Type B pancreatic cell (in vitro differentiated cells): ENCODE results near the gene VEPH1. TPM values are rescaled to one million over a fixed set of nuclear protein-coding genes. Genes with fewer than 3 reads are reported as not detected.
"Not testable (repeated sequence)": the region's sequence is repeated elsewhere in the genome, so short reads cannot be mapped to it uniquely, and the experiment has no call there.

Source experiments
- DNase-seq: peaks from one replicate; pipeline ENCODE4 v3.0.0; 2021; ENCODE audit warnings: mixed read lengths; ENCODE audit not compliant: unreplicated experiment; ENCODE audit errors: extremely low spot score
- H3K27ac Mint-ChIP-seq: 2 replicates; pipeline ENCODE4 v1.8.0; 2021; ENCODE audit warnings: mild to moderate bottlenecking, mixed read lengths
- H3K27me3 Mint-ChIP-seq: 2 replicates; pipeline ENCODE4 v1.8.0; 2021; ENCODE audit warnings: mixed read lengths
- H3K36me3 Mint-ChIP-seq: 2 replicates; pipeline ENCODE4 v1.8.0; 2021; ENCODE audit warnings: mixed read lengths
- H3K4me1 Mint-ChIP-seq: one replicate; pipeline ENCODE4 v1.8.0; 2021; ENCODE audit warnings: mixed read lengths; ENCODE audit not compliant: unreplicated experiment
- H3K4me3 Mint-ChIP-seq: 2 replicates; pipeline ENCODE4 v1.8.0; 2021; ENCODE audit warnings: mild to moderate bottlenecking, mixed read lengths
- H3K9me3 Mint-ChIP-seq: 2 replicates; pipeline ENCODE4 v1.8.0; 2021; ENCODE audit warnings: mixed read lengths
- total RNA-seq: library from RNA; stranded (reverse); gene quantifications from 2 replicates; pipeline ENCODE4 v1.2.1, GENCODE V29; 2021; ENCODE audit warnings: low replicate concordance
- TF ChIP-seq, protein P1 (sequence below): fragments of 200-600 bp; sonication (generic); conservative IDR thresholded peaks from 2 replicates; pipeline ENCODE4 v1.5.0; 2021; ENCODE audit warnings: antibody characterized with exemption, mild to moderate bottlenecking

Gene VEPH1
- total RNA-seq, 1 donor from 2014 or later: 5.9 TPM

DNA sequence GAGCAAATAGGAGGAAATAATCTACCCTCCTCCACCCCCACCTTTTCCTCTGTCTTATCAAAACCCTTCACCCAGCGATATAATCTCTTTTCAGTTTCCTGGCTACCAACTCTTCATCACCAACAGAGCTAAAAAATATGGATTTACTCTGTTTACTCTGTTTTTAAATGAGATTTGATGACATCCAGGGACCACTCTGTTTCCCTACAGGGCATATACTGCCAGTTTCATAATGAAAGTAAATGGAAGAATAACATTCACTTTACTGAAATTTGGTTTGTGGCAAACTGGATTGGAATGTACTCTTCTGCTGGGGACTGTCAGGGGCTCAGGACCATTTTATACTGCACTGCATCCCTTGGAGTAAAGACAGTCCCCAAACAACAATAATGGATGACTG lies 146.7 kb downstream of the VEPH1 start:
- peak overlapping the region; percentile 30 for H3K27ac Mint-ChIP-seq

DNA sequence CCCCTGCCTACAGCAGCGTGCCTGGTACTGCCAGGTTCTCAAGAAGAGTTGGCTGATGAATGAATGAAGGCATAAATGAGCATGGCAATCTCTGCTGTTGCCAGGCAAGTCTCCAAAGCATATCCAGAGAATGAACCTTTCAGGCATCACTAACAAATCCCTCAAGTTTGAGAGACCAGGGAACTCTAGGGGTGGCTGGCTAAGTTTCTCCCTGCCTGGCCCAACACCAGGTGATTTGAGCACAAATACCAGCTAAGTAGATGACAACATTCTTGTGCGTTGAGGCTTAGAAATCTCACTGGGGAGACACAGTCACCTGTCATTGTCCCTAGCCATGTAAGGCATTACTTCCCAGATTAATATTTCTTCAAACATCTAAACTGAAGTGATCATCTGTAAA lies 147.9 kb downstream of the VEPH1 start:
- Mint-ChIP-seq H3K27ac (no peak overlapping the region), H3K27me3 (no peaks in the 10 kb centered on the region), H3K36me3 (no peaks in the 10 kb centered on the region), H3K9me3 (peaks cover 5% of the 10 kb centered on the region), H3K4me1 (peaks cover 13% of the 10 kb centered on the region), H3K4me3 (no peak overlapping the region)
- no peak for DNase-seq
- TF ChIP-seq, protein P1, sequence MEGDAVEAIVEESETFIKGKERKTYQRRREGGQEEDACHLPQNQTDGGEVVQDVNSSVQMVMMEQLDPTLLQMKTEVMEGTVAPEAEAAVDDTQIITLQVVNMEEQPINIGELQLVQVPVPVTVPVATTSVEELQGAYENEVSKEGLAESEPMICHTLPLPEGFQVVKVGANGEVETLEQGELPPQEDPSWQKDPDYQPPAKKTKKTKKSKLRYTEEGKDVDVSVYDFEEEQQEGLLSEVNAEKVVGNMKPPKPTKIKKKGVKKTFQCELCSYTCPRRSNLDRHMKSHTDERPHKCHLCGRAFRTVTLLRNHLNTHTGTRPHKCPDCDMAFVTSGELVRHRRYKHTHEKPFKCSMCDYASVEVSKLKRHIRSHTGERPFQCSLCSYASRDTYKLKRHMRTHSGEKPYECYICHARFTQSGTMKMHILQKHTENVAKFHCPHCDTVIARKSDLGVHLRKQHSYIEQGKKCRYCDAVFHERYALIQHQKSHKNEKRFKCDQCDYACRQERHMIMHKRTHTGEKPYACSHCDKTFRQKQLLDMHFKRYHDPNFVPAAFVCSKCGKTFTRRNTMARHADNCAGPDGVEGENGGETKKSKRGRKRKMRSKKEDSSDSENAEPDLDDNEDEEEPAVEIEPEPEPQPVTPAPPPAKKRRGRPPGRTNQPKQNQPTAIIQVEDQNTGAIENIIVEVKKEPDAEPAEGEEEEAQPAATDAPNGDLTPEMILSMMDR: no peak

More for the DNA sequence above, 146.7 kb downstream of the VEPH1 start:
- DNase-seq: no peak
- no peaks in the 10 kb centered on the region for H3K27me3 Mint-ChIP-seq
- TF ChIP-seq, protein P1: no peak
- H3K4me1 Mint-ChIP-seq: peaks cover 16% of the 10 kb centered on the region
- H3K36me3 Mint-ChIP-seq: no peaks in the 10 kb centered on the region
- peaks cover 5% of the 10 kb centered on the region for H3K9me3 Mint-ChIP-seq
- H3K4me3 Mint-ChIP-seq: no peak overlapping the region

DNA sequence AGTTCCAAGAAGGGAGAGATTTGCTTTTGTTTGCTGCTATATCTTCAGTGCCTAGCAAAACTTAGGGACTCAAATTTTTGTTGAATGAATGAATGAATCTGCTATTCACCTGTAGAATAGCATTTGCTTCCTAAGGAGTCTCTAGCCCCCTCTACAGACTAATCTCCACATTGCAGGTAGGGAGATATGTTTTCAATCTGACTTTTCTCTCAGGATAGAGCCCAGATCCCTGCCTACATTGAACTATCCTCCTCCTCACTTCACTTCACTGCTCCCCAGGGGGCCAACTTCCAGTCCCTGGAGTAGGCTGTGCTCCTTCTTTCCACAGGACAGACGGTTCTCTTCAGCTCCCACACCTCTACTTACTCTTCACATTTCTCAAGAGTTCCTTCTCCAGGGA lies 148.5 kb downstream of the VEPH1 start:
- Mint-ChIP-seq H3K4me3 (no peak overlapping the region), H3K36me3 (no peaks in the 10 kb centered on the region), H3K27ac (no peak overlapping the region), H3K9me3 (peaks cover 5% of the 10 kb centered on the region), H3K4me1 (peaks cover 9% of the 10 kb centered on the region), H3K27me3 (no peaks in the 10 kb centered on the region)
- TF ChIP-seq, protein P1: peak; percentile 61
- DNase-seq: no peak

DNA sequence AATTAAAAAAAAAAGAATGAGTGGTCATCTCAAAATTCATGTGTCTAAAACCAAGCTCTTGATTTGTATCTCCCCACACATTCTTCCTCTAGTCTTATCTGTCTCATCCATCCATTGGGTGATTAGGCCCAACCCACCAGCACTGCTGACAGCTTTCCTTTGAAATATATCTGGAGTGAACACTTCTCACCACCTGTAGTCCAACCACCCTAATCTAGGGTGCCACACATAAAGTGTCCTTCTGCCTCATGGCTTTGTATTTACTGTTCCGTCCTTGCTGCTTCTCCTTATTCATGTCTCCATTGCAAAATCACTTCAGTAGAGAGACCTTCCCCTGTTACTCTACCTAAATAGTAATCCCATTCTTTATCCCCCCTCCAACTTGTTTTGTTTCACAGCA lies 149.0 kb downstream of the VEPH1 start:
- H3K9me3 Mint-ChIP-seq: peaks cover 5% of the 10 kb centered on the region
- H3K4me1 Mint-ChIP-seq: peaks cover 9% of the 10 kb centered on the region
- no peak overlapping the region for H3K27ac Mint-ChIP-seq
- H3K4me3 Mint-ChIP-seq: no peak overlapping the region
- H3K27me3 Mint-ChIP-seq: no peaks in the 10 kb centered on the region
- DNase-seq: no peak
- TF ChIP-seq, protein P1: no peak
- H3K36me3 Mint-ChIP-seq: peaks cover 4% of the 10 kb centered on the region

DNA sequence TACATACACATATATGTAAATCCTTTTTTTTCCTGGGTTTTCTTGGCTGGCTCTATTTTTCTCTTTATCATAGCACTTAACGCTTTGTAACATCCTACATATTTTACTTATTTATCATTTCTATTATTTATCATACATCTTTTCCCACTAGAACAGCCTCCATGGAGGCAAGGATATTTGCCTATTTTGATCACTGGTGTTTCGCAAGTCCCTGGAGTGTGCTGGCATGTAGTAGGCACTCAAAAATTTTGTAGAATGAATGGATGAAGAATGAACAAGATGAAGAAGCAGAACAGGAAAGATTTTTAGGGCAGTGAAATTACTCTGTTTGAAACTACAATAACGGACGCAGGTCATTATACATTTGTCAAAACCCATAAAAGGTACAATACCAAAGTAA lies 149.6 kb downstream of the VEPH1 start:
- Mint-ChIP-seq H3K36me3 (peaks cover 5% of the 10 kb centered on the region), H3K4me1 (peaks cover 9% of the 10 kb centered on the region), H3K9me3 (peaks cover 5% of the 10 kb centered on the region), H3K27ac (no peak overlapping the region), H3K27me3 (no peaks in the 10 kb centered on the region), H3K4me3 (no peak overlapping the region)
- TF ChIP-seq, protein P1: no peak
- DNase-seq: no peak

DNA sequence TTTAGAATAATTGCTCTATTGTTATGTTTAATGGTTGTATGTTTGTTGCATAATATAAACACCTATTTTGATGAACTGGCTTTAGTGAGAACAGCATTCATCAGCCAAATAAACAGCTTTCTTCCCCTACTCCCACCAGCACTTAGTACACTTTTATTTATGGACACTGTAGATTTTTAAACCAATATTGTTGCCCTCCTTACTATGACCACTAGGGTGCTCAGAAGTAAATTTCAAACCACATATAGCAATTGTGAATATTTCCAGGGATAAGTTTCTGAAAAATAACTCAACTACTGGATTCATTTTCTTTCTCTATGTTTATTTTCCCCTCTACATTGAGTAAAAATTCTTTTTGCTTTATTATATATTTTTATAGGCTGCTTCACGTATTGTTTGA lies 151.2 kb downstream of the VEPH1 start:
- Mint-ChIP-seq H3K27me3 (no peaks in the 10 kb centered on the region), H3K27ac (no peak overlapping the region), H3K9me3 (peaks cover 5% of the 10 kb centered on the region), H3K4me1 (peaks cover 9% of the 10 kb centered on the region), H3K36me3 (peaks cover 5% of the 10 kb centered on the region), H3K4me3 (no peak overlapping the region)
- no peak for DNase-seq
- TF ChIP-seq, protein P1: peak; percentile 66

DNA sequence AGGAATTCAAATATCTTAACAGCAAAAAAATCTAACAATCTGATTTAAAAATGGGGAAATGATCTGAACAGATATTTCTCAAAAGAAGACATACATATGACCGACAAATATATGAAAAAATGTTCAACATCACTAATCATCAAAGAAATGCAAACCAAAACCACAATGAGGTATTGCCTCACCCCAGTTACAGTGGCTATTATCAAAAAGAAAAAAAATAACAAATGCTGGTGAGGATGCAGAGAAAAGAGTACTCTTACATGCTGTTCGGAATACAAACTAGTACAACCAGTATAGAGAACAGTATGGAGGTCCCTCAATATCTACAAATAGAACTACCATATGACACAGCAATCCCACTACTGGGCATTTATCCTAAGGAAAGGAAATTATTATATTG lies 152.6 kb downstream of the VEPH1 start:
- not testable (repeated sequence) for H3K4me1 Mint-ChIP-seq, H3K4me3 Mint-ChIP-seq, H3K36me3 Mint-ChIP-seq, H3K27ac Mint-ChIP-seq, H3K27me3 Mint-ChIP-seq, DNase-seq, H3K9me3 Mint-ChIP-seq

DNA sequence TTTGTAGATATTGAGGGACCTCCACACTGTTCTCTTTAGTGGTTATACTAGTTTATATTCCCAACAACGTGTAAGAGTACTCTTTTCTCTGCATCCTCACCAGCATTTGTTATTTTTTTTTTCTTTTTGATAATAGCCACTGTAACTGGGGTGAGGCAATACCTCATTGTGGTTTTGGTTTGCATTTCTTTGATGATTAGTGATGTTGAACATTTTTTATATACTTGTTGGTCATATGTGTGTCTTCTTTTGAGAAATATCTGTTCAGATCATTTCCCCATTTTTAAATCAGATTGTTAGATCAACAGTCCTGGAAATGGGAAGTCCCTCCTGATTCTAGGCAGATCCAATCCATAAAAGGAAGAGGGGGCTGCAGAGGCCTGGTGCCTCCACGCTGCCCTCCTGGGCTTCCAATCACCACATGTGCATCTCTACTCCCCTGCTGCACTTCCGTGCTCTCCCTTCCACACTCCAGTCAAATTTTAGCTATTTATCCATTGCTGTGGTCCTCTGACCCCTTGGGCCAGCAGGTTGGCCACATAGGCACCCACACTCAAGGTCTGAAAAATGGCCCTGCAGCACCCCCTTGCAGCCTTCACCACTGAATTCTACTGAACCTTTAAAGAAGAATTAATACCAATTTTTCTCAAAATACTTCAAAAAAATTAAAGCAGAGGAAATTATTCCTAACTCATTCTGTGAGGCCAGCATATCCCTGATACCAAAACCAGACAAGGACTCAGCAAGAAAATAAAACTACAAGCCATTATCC lies 154.7 kb downstream of the VEPH1 start:
- H3K4me3 Mint-ChIP-seq, H3K27ac Mint-ChIP-seq, DNase-seq, H3K9me3 Mint-ChIP-seq, H3K36me3 Mint-ChIP-seq, H3K27me3 Mint-ChIP-seq, H3K4me1 Mint-ChIP-seq: not testable (repeated sequence)
